SKM-1 (cell line): ENCODE measurements around the gene DSP.

ENCODE experiments used
- DNase-seq: peaks from one replicate; lab custom pipeline; 2025; ENCODE audit not compliant: unreplicated experiment; lab: John Stamatoyannopoulos, UW

Gene DSP

DNA sequence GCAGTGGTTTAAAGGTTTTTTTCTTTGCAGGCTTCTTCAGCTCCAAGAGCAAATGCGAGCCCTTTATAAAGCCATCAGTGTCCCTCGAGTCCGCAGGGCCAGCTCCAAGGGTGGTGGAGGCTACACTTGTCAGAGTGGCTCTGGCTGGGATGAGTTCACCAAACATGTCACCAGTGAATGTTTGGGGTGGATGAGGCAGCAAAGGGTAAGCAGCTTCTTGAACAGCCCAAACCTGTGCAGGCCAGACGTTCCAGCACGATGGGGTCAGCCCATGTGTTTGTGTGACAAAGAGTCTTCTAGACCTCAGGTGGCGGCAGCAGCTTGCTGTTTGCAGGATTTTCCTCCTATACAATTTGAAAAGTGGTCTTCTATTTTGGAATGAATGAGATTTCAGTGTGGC lies 17.7 kb downstream of the DSP start:
- DNase-seq, result no peak

DNA sequence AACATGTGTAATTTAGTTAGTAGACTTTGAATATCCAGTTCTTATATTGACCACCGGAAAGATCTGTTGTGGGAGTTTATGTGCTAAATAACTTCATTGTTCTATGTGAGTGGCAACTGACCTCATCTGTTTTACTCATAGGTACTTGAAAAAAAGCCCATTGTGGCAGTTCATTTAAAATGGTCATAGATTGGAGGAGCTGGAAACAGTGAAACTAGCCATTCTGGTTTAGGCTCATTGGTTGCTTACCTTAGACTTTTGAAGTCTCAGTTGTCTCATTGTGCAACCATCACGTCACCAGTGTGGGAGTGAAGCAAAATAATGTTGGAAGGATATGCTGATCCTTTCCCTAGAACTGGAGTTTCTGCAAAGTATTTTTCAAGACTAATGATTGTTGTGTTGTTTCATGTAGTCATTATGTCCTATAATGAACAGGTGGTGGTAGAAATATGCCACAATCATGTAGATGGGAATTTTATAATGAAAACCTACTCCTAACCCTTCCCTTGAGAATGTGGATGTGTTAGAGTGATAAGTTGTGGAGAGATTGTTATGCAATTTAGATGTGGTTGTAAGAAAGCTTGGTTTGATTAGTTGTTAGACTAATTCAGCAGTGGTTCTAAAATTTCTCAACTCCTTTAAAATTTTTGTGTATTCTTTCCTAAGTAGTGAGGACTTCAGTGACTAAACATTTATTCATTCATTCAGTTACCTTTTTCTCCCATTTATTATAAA lies 18.3 kb downstream of the DSP start:
- no peak for DNase-seq

DNA sequence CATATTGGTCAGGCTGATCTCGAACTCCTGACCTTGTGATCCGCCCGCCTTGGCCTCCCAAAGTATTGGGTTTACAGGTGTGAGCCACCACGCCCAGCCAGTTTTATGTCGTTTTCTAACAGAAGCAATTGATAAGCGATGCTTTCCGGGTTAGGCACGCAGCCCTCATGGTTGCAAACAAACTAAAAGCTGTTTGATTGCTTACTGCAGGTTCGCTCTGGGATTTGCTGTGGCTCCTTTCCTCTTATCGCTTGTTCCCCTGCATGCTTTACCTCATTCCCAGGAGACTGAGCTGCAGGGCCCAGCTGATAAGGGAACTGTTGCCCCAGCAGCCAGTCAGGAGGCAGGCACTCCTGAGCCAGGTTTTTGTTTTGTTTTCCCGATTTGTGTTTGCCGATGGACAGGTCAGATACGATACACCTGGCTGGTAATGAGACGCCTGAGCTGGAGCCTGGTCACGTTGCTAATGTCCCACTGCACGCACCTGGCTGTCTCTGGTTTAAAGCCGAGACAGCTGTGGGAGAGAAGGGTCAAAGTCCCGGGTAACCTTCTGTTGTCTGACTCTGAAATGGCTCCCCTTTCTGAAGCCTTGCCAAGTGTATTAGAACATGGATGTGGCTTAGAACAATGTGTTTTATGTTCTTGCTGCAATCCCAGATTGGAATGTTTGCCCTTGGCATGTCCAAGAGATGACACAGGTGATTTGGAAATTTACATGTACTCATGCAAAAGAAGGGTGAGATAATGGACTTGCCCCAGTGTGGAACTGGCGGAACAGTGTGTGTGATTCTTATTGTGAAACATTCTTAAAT lies 19.9 kb downstream of the DSP start:
- DNase-seq, result no peak

DNA sequence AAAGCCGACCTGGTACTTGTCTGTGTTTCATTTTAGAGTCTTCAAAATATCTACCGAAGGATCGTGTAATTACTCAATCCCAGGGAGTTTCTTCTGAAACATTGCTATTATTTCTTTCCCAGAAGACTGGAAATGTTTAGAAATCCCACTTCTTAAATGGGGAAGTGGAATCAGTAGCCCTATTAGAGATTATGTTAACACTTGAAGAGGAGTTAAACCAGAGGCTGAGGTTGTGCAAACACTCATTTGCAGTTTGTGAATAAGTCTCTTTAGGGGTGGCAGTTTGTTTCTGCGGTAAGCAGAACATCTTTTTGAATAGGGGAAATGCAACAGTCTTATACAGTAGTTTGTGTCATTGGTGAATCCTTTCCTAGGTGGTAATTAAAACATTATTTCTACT lies 21.3 kb downstream of the DSP start:
- DNase-seq, result peak; percentile 47

DNA sequence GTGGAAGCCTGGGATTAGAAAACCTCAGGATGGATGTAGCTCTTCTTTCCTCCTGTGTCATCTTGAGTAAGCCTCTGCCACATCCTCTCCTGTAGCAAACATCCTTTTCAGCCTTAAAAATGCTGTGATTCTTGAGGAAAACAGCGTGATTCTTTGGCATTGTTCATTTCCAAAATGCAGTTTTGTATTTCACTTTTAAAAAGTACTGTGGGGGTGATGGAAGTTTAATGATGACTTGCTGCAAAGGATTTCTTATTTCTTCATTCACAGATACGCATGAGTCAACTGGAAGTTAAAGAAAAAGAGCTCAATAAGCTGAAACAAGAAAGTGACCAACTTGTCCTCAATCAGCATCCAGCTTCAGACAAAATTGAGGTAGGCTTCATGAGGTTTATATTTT lies 24.6 kb downstream of the DSP start:
- DNase-seq, result no peak

DNA sequence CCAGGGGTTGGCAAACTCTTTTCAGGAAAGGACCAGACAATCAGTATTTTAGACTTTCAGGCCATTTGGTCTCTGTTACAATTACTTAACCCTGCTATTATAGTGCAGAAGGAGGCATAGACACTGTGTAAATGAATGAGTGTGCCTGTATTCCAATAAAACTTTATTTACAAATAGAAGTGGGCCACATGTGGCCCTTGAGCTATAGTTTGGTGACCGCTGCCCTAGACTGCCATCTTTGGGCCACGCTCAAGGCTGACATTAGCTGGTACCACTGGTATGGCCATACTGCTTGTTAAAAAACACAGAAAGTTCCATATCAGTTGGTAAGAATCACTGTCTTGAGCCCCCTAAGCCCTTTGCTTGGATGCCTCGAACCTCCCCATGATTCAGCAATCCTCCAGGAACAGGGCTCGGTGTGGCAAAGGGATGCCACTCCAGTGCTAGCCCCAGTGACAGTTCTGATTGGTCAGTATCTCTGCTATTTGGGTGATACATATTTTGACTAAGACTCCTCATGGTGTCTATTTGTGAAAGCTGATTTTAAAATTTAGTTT lies 25.2 kb downstream of the DSP start:
- DNase-seq, result no peak

DNA sequence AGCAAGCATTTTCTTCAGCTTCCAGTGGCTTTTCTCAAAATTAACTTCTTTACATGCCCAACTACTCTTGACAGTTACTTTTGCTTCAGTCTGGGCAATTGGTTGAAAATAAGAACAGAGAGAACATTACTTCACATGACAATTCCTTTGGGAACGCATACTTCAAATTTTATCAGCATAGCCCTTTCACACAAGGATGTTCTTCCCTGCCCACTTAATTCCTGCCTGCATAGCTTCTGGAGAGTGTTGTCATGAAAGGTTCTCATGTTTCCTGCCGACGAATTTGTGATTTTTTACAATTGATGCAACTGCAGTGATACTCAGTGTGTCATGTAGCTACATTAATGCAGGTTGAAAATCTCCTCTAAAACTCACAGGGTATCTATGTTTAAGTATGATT lies 26.6 kb downstream of the DSP start:
- no peak for DNase-seq

DNA sequence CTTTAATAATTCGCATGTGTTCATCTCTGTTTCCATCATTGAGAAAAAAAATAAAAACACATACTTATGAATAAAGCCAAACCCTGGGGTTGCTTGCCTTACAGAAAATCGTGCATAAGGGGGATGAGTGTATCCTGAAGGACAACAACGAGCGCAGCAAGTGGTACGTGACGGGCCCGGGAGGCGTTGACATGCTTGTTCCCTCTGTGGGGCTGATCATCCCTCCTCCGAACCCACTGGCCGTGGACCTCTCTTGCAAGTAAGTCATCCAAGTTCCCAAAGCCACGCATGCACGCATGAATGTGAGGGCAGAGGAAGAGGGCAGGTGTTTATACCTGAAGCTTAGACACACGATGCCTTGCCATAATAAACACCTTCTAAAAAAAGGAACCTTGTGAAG lies 27.6 kb downstream of the DSP start:
- DNase-seq, result no peak

DNA sequence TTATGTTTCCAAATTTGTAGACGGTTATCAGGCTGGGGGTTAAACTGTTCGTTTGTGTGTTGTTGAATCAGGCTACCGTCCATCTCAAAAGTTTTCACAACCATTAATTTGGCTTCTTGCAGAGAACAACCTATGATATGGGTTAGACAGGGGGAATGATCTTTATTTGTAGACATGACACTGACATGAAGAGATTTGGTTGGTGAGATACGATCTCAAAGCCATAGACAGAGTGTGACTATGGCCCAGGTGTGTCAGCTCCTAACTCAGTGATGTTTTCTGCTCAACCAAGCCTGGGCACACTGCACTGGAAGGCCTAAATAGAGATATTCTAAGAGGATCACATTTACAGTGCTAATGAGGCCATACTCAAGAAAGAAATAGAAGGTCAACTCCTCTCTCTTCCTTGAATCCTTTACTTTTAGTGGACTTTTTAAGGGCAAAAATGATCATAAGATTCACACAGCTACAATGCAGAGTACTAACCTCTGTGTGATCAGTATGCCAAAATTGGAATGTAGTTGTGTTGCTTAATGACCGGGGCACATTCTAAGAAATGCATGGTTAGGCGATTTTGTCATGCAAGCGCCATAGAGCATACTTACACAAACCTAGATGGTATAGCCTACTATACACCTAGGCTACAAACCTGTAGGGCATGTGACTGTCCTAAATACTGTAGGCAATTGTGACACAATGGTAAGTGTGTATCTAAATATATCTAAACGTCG lies 30.9 kb downstream of the DSP start:
- DNase-seq, result no peak

DNA sequence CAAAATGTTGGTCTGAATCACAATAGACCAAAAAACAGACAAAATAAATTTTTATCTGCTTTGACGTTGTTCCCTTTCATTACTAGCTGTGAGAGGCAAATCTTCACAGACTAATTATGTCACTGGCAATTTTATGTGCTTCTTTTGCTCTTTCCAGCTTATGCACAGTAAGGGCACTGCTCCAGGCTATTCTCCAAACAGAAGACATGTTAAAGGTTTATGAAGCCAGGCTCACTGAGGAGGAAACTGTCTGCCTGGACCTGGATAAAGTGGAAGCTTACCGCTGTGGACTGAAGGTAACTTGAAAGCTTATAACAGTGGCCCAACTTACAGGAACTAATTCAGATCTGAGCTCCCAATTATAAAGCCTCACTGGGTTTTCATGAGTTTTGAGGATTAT lies 33.0 kb downstream of the DSP start:
- DNase-seq, result no peak

DNA sequence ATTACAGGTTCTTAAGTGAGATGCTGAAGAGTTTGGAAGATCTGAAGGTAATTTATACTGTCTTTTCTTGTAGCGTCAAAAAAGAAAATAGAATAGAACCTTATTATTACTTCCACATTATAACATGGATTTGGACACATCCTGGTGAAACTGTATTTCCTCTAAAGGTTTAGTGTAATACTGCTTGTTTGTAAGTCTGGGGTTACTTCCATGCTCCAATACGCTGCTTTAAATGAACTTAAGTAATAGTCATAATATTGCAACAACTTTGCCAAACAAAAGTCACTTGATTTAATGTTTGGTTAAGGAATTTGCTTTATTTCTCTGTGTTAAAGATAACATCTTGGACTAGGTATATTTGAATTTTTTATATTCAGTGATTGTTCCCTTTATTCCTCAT lies 37.0 kb downstream of the DSP start:
- no peak for DNase-seq

DNA sequence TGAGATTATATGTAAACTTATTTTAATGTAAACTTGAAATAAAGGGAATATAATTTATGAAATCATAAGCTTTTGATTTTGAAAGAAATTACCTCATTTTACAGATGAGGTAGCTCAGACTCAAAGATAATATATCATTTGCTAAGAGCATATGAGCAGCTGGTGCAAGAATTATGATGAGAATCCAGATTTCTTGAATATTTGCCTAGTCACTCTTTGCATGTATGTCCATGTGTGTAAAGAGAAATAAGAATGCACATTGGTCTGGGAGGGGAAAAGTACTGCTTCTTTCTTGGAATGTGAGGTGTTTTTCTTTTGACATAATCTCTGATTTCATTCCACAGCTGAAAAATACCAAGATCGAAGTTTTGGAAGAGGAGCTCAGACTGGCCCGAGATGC lies 37.5 kb downstream of the DSP start:
- no peak for DNase-seq

DNA sequence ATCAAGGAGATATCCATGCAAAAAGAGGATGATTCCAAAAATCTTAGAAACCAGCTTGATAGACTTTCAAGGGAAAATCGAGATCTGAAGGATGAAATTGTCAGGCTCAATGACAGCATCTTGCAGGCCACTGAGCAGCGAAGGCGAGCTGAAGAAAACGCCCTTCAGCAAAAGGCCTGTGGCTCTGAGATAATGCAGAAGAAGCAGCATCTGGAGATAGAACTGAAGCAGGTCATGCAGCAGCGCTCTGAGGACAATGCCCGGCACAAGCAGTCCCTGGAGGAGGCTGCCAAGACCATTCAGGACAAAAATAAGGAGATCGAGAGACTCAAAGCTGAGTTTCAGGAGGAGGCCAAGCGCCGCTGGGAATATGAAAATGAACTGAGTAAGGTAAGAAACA lies 38.4 kb downstream of the DSP start:
- DNase-seq, result no peak

DNA sequence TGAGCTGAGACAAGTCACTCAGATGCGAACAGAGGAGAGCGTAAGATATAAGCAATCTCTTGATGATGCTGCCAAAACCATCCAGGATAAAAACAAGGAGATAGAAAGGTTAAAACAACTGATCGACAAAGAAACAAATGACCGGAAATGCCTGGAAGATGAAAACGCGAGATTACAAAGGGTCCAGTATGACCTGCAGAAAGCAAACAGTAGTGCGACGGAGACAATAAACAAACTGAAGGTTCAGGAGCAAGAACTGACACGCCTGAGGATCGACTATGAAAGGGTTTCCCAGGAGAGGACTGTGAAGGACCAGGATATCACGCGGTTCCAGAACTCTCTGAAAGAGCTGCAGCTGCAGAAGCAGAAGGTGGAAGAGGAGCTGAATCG lies 39.1 kb downstream of the DSP start:
- DNase-seq, result no peak

DNA sequence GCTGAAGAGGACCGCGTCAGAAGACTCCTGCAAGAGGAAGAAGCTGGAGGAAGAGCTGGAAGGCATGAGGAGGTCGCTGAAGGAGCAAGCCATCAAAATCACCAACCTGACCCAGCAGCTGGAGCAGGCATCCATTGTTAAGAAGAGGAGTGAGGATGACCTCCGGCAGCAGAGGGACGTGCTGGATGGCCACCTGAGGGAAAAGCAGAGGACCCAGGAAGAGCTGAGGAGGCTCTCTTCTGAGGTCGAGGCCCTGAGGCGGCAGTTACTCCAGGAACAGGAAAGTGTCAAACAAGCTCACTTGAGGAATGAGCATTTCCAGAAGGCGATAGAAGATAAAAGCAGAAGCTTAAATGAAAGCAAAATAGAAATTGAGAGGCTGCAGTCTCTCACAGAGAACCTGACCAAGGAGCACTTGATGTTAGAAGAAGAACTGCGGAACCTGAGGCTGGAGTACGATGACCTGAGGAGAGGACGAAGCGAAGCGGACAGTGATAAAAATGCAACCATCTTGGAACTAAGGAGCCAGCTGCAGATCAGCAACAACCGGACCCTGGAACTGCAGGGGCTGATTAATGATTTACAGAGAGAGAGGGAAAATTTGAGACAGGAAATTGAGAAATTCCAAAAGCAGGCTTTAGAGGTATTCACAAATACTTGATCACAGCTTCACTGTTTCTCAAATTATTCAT lies 39.6 kb downstream of the DSP start:
- DNase-seq, result no peak

DNA sequence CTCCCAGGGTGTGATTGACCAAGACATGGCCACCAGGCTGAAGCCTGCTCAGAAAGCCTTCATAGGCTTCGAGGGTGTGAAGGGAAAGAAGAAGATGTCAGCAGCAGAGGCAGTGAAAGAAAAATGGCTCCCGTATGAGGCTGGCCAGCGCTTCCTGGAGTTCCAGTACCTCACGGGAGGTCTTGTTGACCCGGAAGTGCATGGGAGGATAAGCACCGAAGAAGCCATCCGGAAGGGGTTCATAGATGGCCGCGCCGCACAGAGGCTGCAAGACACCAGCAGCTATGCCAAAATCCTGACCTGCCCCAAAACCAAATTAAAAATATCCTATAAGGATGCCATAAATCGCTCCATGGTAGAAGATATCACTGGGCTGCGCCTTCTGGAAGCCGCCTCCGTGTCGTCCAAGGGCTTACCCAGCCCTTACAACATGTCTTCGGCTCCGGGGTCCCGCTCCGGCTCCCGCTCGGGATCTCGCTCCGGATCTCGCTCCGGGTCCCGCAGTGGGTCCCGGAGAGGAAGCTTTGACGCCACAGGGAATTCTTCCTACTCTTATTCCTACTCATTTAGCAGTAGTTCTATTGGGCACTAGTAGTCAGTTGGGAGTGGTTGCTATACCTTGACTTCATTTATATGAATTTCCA lies 43.9 kb downstream of the DSP start:
- DNase-seq, result no peak

DNA sequence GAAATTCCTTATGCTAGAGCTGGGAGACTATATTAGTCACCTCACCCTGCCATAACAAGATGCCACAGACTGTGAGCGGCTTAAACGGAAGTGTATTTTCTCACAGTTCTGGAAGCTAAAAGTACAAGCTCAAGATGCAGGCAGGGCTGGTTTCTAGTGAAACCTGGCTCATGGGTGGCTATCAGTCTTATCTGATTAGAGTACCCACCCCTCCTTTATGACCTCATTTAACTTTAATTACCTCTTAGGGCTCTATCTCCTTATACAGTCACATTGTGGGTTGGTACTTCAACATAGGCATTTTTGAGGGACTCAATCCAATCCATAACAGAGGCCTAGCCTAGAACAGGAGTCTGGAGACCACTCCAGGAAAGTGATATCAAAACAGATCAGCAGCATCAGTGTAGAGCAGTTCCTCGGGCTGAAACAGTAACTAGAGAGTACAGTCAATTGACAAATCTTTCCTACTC lies 46.2 kb downstream of the DSP start:
- no peak for DNase-seq

DNA sequence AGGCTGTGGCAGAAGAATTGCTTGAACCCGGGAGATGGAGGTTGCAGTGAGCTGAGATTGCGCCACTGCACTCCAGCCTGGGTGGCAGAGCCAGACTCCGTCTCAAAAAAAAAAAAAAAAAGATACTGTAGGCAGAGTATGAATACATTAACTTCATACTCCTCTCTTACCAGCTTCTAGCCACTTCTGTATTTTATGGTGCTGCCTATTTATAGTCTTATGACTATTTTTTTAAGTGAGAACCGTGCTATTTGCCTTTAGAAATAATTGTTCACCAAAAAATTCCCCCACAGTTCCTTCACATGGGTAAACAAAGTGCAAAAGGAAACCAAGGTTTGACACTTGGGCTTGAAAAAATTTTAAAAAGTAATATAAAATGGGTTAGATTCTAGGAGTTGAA lies 47.0 kb downstream of the DSP start:
- no peak for DNase-seq

DNA sequence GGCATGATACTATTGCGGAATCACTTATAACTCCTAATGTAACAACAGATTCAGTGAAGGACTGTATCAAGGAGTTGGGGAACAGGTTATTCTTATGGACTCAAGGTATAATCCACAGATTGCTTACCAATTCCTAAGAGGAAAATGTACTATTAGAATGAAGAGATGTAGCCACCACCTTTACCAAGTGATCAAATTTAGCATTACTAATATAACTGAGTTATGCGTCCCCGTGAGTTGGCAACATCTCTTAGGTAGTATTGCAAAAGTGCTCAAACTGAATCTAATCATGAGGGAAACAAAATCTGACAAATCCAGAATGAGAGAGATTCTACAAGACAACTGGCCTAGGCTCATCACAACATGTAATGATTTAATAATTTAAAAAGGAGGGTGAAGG lies 47.8 kb downstream of the DSP start:
- DNase-seq, result no peak
